DND-41 (cell line): ENCODE measurements around the gene SLIT1.

Source experiments
- CTCF ChIP-seq: IDR thresholded peaks from 2 replicates; pipeline ENCODE4 v1.5.1; 2012; ENCODE audit warnings: borderline replicate concordance, low read length, moderate library complexity, mild to moderate bottlenecking; ENCODE audit not compliant: poor library complexity, severe bottlenecking; ENCODE audit errors: extremely low read depth
- EZH2 ChIP-seq: IDR thresholded peaks from 3 replicates; pipeline ENCODE4 v1.6.1; 2012; ENCODE audit warnings: borderline replicate concordance, low read depth, mild to moderate bottlenecking, moderate library complexity, low read length, inconsistent platforms; ENCODE audit not compliant: severe bottlenecking

DNA sequence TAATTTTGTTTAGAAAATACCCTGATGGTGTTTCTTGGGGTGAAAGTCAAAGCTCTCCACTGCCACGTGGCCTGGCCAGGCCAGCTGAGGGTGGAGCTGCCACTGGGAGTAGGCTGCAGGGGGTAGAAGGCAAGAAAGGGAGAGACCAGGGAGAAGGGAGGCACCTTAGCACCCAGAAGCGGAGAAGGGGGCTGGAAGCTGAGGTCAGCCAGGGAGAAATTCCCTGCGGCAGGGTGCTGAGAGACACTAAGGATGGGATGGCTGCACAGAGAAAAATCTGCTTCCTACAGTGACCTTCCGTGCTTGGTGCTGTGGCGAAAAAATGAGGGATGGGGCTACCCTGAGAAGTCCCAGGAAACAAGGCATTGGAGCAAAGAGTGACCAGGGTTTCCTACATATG lies 143.7 kb downstream of the SLIT1 start:
- no peak for TF ChIP-seq CTCF
- TF ChIP-seq EZH2 = no peak
